Osteoblast (primary cell): ENCODE data around the gene KPNA1. TPM values are rescaled to one million over a fixed set of nuclear protein-coding genes. Genes with fewer than 3 reads are reported as not detected.

Source experiments
- DNase-seq: peaks from one replicate; pipeline ENCODE4 v3.0.0; 2011; ENCODE audit warnings: low spot score, mixed read lengths; ENCODE audit not compliant: insufficient read length; ENCODE audit errors: missing footprints
- H2AFZ ChIP-seq: 2 replicates; pipeline ENCODE4 v1.6.0; 2011; ENCODE audit warnings: mild to moderate bottlenecking, low read length
- H3K27ac ChIP-seq: 2 replicates; pipeline ENCODE4 v1.5.1; 2011; ENCODE audit warnings: mild to moderate bottlenecking, low read depth, low read length, moderate library complexity
- H3K27me3 ChIP-seq: 2 replicates; pipeline ENCODE4 v1.6.0; 2012; ENCODE audit warnings: mild to moderate bottlenecking, control low read depth, inconsistent platforms, low read length, moderate library complexity; ENCODE audit not compliant: insufficient read depth
- H3K36me3 ChIP-seq: 2 replicates; pipeline ENCODE4 v1.5.1; 2011; ENCODE audit warnings: mild to moderate bottlenecking, low read length, control low read depth, moderate library complexity; ENCODE audit not compliant: insufficient read depth
- H3K4me1 ChIP-seq: 2 replicates; pipeline ENCODE4 v1.5.1; 2011; ENCODE audit warnings: mild to moderate bottlenecking, low read length, control low read depth, moderate library complexity; ENCODE audit not compliant: insufficient read depth
- H3K4me2 ChIP-seq: 2 replicates; pipeline ENCODE4 v1.6.0; 2011; ENCODE audit warnings: mild to moderate bottlenecking, low read length; ENCODE audit not compliant: insufficient read depth
- H3K4me3 ChIP-seq: fragments of 200-600 bp; sonication (generic); 3 replicates; pipeline ENCODE4 v1.5.1; 2012; ENCODE audit warnings: mild to moderate bottlenecking, low read length, inconsistent platforms; ENCODE audit not compliant: insufficient read depth
- H3K79me2 ChIP-seq: 2 replicates; pipeline ENCODE4 v1.6.0; 2012; ENCODE audit warnings: mild to moderate bottlenecking, low read length, control low read depth, inconsistent platforms; ENCODE audit not compliant: insufficient read depth
- H3K9me3 ChIP-seq: 2 replicates; pipeline ENCODE4 v1.5.1; 2011; ENCODE audit warnings: low read depth, low read length, control low read depth
- H4K20me1 ChIP-seq: 2 replicates; pipeline ENCODE4 v1.6.0; 2012; ENCODE audit warnings: mild to moderate bottlenecking, low read length, control low read depth; ENCODE audit not compliant: insufficient read depth
- total RNA-seq: library from RNA; depleted of rRNA; stranded (reverse); fragments of >200 nt; gene quantifications from 2 replicates; pipeline ENCODE4 v1.2.3, GENCODE V29; 2012
- TF ChIP-seq, protein P1 (sequence below): IDR thresholded peaks from 2 replicates; pipeline ENCODE4 v1.5.1; 2011; ENCODE audit warnings: mild to moderate bottlenecking, low read depth, low read length, moderate library complexity; ENCODE audit errors: extremely low read depth

Gene KPNA1
- total RNA-seq, 1 donor: 48.1 TPM

DNA sequence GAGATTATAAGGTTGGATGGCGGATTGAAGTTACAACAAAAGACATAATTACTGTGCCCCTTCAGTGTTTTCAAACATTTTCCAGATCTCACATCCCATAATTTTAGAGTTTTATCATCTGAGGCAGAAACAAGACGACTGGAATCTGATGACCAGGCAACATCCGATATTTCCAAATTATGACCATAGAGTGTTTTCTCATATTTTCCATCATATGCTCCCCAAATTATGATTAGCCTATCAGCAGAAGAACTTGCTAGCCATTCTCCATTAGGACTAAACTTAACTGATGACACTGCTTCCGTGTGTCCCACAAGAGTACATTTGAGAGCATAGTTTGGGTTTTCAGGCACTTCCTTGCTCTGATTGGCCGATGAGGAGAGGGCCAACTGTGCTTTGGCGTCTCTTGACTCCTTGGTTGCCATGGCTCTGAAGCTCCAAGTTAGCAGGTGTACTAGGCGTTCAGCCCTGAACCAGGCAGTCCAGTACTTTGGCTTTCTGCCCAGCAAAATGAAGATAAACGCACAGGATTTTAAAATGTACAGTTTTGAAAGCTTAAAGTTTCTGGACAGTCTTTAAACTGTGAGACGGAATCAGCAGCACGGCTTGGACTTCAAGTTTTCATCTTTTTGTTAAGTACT is 99.5 kb downstream of the KPNA1 start:
- Histone ChIP-seq H3K4me2 (peak overlapping the region; percentile 89), H3K36me3 (peaks cover 4% of the 10 kb centered on the region), H3K4me3 (peak overlapping the region; percentile 98), H3K9me3 (no peaks in the 10 kb centered on the region), H3K27ac (peak overlapping the region; percentile 98), H3K79me2 (peaks cover 65% of the 10 kb centered on the region), H3K4me1 (peaks cover 14% of the 10 kb centered on the region), H2AFZ (peak overlapping the region; percentile 97), H4K20me1 (peaks cover 5% of the 10 kb centered on the region), H3K27me3 (no peaks in the 10 kb centered on the region)
- DNase-seq: no peak
- TF ChIP-seq, protein P1, sequence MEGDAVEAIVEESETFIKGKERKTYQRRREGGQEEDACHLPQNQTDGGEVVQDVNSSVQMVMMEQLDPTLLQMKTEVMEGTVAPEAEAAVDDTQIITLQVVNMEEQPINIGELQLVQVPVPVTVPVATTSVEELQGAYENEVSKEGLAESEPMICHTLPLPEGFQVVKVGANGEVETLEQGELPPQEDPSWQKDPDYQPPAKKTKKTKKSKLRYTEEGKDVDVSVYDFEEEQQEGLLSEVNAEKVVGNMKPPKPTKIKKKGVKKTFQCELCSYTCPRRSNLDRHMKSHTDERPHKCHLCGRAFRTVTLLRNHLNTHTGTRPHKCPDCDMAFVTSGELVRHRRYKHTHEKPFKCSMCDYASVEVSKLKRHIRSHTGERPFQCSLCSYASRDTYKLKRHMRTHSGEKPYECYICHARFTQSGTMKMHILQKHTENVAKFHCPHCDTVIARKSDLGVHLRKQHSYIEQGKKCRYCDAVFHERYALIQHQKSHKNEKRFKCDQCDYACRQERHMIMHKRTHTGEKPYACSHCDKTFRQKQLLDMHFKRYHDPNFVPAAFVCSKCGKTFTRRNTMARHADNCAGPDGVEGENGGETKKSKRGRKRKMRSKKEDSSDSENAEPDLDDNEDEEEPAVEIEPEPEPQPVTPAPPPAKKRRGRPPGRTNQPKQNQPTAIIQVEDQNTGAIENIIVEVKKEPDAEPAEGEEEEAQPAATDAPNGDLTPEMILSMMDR: no peak

DNA sequence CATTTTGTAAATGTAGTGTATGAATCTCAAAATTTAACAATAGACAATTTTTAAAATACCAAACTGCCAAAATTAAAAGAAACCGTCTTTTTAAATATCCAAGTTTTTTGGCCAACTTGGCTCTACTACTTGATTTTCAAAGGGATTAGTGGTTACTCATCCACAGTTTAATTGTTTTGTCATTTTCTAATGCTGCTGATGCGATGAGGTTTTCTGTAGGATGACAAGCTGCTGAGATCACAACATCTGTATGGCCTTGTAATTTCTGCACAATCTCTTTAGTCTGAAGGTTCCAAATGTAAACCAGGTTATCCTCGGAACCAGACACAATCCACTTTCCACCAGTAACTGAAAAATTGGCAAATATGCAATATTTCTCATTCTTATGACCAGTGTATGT is 100.3 kb downstream of the KPNA1 start:
- Histone ChIP-seq H3K36me3 (peaks cover 4% of the 10 kb centered on the region), H2AFZ (no peak overlapping the region), H3K27me3 (no peaks in the 10 kb centered on the region), H3K79me2 (peaks cover 63% of the 10 kb centered on the region), H3K27ac (peak overlapping the region; percentile 98), H3K4me1 (peaks cover 14% of the 10 kb centered on the region), H3K4me2 (peak overlapping the region; percentile 89), H4K20me1 (peaks cover 5% of the 10 kb centered on the region), H3K4me3 (peak overlapping the region; percentile 98), H3K9me3 (no peaks in the 10 kb centered on the region)
- DNase-seq: no peak
- TF ChIP-seq, protein P1: no peak

GRCh38 chr3:122410639-122411038 is 104.1 kb downstream of the KPNA1 start:
- H3K79me2 ChIP-seq: peaks cover 40% of the 10 kb centered on the region
- no peaks in the 10 kb centered on the region for H3K9me3 ChIP-seq
- H3K4me3 ChIP-seq: no peak overlapping the region
- peaks cover 5% of the 10 kb centered on the region for H4K20me1 ChIP-seq
- H3K27ac ChIP-seq: no peak overlapping the region
- H3K4me1 ChIP-seq: peaks cover 14% of the 10 kb centered on the region
- no peak for DNase-seq
- H3K27me3 ChIP-seq: no peaks in the 10 kb centered on the region
- peaks cover 7% of the 10 kb centered on the region for H3K36me3 ChIP-seq
- H2AFZ ChIP-seq: no peak overlapping the region
- TF ChIP-seq, protein P1: no peak
- H3K4me2 ChIP-seq: no peak overlapping the region

DNA sequence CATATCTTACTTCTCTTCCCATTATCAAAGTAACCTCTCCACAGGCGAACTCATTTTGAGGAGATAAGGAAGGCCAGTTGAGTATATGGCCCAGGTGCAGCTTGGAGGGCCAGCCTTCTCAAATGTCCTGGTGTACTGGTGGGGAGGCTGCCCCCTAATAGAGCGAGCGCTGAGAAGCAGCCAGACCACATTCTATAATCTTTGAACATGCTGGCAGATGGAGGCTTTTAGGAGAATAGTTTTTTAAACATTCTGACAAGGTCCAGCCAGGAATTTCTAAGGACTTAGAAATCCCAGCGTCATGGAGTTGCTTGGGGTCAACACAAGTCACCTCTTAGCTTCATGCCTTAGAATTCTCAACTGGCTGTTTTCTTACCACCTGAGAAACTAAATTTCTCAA is 104.6 kb downstream of the KPNA1 start:
- peaks cover 5% of the 10 kb centered on the region for H4K20me1 ChIP-seq
- no peak for DNase-seq

More for the DNA sequence above, 104.6 kb downstream of the KPNA1 start:
- Histone ChIP-seq H2AFZ (no peak overlapping the region), H3K27me3 (no peaks in the 10 kb centered on the region), H3K9me3 (no peaks in the 10 kb centered on the region), H3K27ac (no peak overlapping the region), H3K4me3 (no peak overlapping the region), H3K79me2 (peaks cover 35% of the 10 kb centered on the region), H3K36me3 (peaks cover 7% of the 10 kb centered on the region), H3K4me1 (peaks cover 10% of the 10 kb centered on the region), H3K4me2 (no peak overlapping the region)
- TF ChIP-seq, protein P1: no peak
